SU-DHL-6 (cell line): ENCODE data around the gene ZNF311.

Experiments
- EZH2phosphoT487 ChIP-seq: fragments of 200-600 bp; sonication (generic), shearing (Covaris generic); conservative IDR thresholded peaks from 2 replicates; pipeline ENCODE4 v1.6.1; 2018; ENCODE audit warnings: mild to moderate bottlenecking, antibody characterized with exemption, low read length, moderate library complexity, mixed read lengths
- TF ChIP-seq, protein P1 (sequence below): fragments of 200-600 bp; sonication (generic); IDR thresholded peaks from one replicate; pipeline ENCODE4 v1.5.1; 2017; ENCODE audit warnings: antibody characterized with exemption, mild to moderate bottlenecking, low read length, moderate library complexity; ENCODE audit not compliant: insufficient read depth, poor library complexity, severe bottlenecking

DNA sequence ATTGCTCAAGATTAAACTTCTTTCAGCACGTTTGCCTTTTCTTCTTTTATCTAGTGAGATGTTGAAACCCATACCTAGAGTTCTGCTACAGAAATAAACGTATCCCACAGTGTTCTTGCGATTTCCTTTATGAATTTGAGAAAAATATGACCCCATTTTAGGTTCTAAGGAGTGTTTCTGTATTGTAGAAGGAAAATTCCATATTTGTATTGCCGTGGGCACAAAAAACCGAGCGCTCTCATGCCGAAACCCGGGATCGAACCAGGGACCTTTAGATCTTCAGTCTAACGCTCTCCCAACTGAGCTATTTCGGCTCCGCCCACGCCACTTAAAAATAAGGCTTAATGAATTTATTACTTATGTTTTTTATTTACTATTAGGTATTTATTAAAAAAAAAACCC is 23.7 kb downstream of the ZNF311 start:
- TF ChIP-seq, protein P1, sequence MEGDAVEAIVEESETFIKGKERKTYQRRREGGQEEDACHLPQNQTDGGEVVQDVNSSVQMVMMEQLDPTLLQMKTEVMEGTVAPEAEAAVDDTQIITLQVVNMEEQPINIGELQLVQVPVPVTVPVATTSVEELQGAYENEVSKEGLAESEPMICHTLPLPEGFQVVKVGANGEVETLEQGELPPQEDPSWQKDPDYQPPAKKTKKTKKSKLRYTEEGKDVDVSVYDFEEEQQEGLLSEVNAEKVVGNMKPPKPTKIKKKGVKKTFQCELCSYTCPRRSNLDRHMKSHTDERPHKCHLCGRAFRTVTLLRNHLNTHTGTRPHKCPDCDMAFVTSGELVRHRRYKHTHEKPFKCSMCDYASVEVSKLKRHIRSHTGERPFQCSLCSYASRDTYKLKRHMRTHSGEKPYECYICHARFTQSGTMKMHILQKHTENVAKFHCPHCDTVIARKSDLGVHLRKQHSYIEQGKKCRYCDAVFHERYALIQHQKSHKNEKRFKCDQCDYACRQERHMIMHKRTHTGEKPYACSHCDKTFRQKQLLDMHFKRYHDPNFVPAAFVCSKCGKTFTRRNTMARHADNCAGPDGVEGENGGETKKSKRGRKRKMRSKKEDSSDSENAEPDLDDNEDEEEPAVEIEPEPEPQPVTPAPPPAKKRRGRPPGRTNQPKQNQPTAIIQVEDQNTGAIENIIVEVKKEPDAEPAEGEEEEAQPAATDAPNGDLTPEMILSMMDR: no peak
- no peak for TF ChIP-seq EZH2phosphoT487
